GM12891 (cell line): ENCODE measurements around the gene GORASP1.

ENCODE experiments used
- POLR2A ChIP-seq: IDR thresholded peaks from 2 replicates; pipeline ENCODE4 v1.6.1; 2011; ENCODE audit warnings: low read depth, low read length, control low read depth
- POLR2AphosphoS5 ChIP-seq: IDR thresholded peaks from 2 replicates; pipeline ENCODE4 v1.6.1; 2011; ENCODE audit warnings: low read depth, low read length, control low read depth
- SPI1 ChIP-seq: IDR thresholded peaks from 2 replicates; pipeline ENCODE4 v1.6.1; 2011; ENCODE audit warnings: low read depth, low read length, control low read depth
- TAF1 ChIP-seq: IDR thresholded peaks from 2 replicates; pipeline ENCODE4 v1.6.1; 2011; ENCODE audit warnings: low read depth, low read length, control low read depth

- no peak for TF ChIP-seq POLR2A
- no peak for TF ChIP-seq POLR2AphosphoS5
- TF ChIP-seq TAF1, result no peak
- TF ChIP-seq SPI1, result no peak
Measured at GRCh38 chr3:39107388-39108199, at the start of gene GORASP1, which contains the start of gene TTC21A.
